ENCODE measurements around the gene DYNC1LI1.

The DYNC1LI1 gene

GRCh38 chr3:32593903-32594525 is 23.4 kb upstream of the DYNC1LI1 start:
- TF ChIP-seq CTCF (IDR thresholded peaks at IDR 0.05) = no peak
- no peaks in the 10 kb centered on the region for H3K36me3 ChIP-seq
- no peaks in the 10 kb centered on the region for H3K4me1 ChIP-seq (ENCODE audit: control insufficient read depth in 1 of 2, insufficient read depth in 1 of 2, low read depth in 1 of 2, low read length in 1 of 2)
- no peak overlapping the region for H3K4me3 ChIP-seq (ENCODE audit: low read depth in 1 of 2, low read length in 1 of 2)
- no peaks in the 10 kb centered on the region for H3K9me3 ChIP-seq
- H3K27me3 ChIP-seq = no peaks in the 10 kb centered on the region
- no peak overlapping the region for H3K27ac ChIP-seq

GRCh38 chr3:32592696-32593353 is 22.2 kb upstream of the DYNC1LI1 start:
- H3K9me3 ChIP-seq = no peaks in the 10 kb centered on the region
- H3K27me3 ChIP-seq = no peaks in the 10 kb centered on the region
- no peak overlapping the region for H3K4me3 ChIP-seq (ENCODE audit: low read depth in 1 of 2, low read length in 1 of 2)
- no peak for TF ChIP-seq CTCF (IDR thresholded peaks at IDR 0.05)
- no peaks in the 10 kb centered on the region for H3K36me3 ChIP-seq
- H3K27ac ChIP-seq = no peak overlapping the region
- H3K4me1 ChIP-seq (ENCODE audit: control insufficient read depth in 1 of 2, insufficient read depth in 1 of 2, low read depth in 1 of 2, low read length in 1 of 2) = no peaks in the 10 kb centered on the region

GRCh38 chr3:32592011-32592410 is 21.4 kb upstream of the DYNC1LI1 start:
- no peak overlapping the region for H3K27ac ChIP-seq

GRCh38 chr3:32591186-32591585 is 20.5 kb upstream of the DYNC1LI1 start:
- H3K27me3 ChIP-seq = no peaks in the 10 kb centered on the region

More at GRCh38 chr3:32592011-32592410, 21.4 kb upstream of the DYNC1LI1 start:
- Histone ChIP-seq H3K9me3 (no peaks in the 10 kb centered on the region), H3K4me3 (ENCODE audit: low read depth in 1 of 2, low read length in 1 of 2) (no peak overlapping the region), H3K36me3 (no peaks in the 10 kb centered on the region), H3K4me1 (ENCODE audit: control insufficient read depth in 1 of 2, insufficient read depth in 1 of 2, low read depth in 1 of 2, low read length in 1 of 2) (no peaks in the 10 kb centered on the region), H3K27me3 (no peaks in the 10 kb centered on the region)
- TF ChIP-seq CTCF (IDR thresholded peaks at IDR 0.05) = no peak

GRCh38 chr3:32586356-32586755 is 15.7 kb upstream of the DYNC1LI1 start:
- TF ChIP-seq CTCF (IDR thresholded peaks at IDR 0.05) = no peak
- no peaks in the 10 kb centered on the region for H3K36me3 ChIP-seq

More at GRCh38 chr3:32591186-32591585, 20.5 kb upstream of the DYNC1LI1 start:
- Histone ChIP-seq H3K4me3 (ENCODE audit: low read depth in 1 of 2, low read length in 1 of 2) (no peak overlapping the region), H3K9me3 (no peaks in the 10 kb centered on the region), H3K27ac (no peak overlapping the region), H3K4me1 (ENCODE audit: control insufficient read depth in 1 of 2, insufficient read depth in 1 of 2, low read depth in 1 of 2, low read length in 1 of 2) (peaks cover 0 to 6% of the 10 kb centered on the region in 2 experiments), H3K36me3 (no peaks in the 10 kb centered on the region)
- TF ChIP-seq CTCF (IDR thresholded peaks at IDR 0.05) = no peak

More at GRCh38 chr3:32586356-32586755, 15.7 kb upstream of the DYNC1LI1 start:
- H3K9me3 ChIP-seq = no peaks in the 10 kb centered on the region
- H3K4me3 ChIP-seq (ENCODE audit: low read depth in 1 of 2, low read length in 1 of 2) = no peak overlapping the region
- H3K27ac ChIP-seq = peak overlapping the region; percentile 37
- H3K4me1 ChIP-seq (ENCODE audit: control insufficient read depth in 1 of 2, insufficient read depth in 1 of 2, low read depth in 1 of 2, low read length in 1 of 2) = peaks cover 0 to 10% of the 10 kb centered on the region in 2 experiments
- no peaks in the 10 kb centered on the region for H3K27me3 ChIP-seq
